GM19463 (cell line): ENCODE data around the gene ST8SIA5.

Experiments
- ATAC-seq: cut with Tn5 transposase; IDR thresholded peaks from one replicate; pipeline ENCODE4 v1.9.1; 2021; ENCODE audit warnings: mild to moderate bottlenecking, moderate library complexity; ENCODE audit not compliant: unreplicated experiment

ST8SIA5 gene

DNA sequence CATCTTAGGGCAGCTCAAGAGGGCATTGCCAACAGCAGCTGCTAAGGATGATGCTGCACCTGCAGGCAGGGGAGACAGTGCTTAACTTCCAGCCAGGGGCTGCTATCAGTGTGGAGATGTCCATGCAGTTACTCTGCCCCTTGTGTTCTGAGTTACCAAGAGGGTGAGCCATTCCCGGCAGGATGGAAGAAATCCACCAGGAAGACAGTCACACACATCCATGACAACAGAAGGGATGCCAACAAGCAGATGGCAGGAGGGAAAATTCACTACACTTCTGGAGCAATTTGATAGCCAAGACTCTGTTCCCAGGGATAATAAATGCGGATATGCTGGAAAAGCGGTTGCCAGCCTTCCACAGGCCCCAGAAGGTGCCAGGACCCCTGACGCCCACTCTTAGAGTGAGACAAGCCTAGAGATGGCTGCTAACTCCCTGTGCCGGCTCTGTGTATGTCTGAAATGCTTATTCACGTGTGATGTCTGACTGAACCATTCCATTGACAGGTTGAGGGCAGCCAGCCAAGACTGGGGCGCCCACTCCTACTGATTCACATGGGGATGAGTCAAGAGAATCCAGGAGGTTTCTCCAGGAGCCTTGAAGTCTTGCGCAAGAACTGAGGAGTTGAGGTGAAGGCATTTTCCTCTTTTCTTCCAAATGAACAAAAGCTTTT lies 124.3 kb downstream of the ST8SIA5 start:
- ATAC-seq, result no peak

DNA sequence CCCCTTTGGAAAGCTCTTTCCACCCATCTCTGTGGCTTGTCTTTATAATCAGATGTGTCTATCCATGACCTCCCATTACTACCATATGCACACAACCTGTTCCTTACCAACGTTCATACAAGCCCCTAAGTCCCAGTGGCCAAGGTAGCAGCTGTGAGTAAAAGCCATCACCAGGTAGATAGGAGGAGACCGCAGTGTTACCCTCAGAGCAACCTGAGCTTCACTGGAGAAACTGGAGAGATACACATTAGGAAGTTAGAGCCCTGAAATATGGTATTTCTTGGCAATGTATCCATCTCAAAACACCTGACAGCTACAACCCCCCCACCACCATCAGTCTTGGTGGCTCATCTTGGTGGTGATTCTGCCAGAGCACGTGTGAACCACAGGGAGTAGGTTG lies 125.9 kb downstream of the ST8SIA5 start:
- no peak for ATAC-seq

DNA sequence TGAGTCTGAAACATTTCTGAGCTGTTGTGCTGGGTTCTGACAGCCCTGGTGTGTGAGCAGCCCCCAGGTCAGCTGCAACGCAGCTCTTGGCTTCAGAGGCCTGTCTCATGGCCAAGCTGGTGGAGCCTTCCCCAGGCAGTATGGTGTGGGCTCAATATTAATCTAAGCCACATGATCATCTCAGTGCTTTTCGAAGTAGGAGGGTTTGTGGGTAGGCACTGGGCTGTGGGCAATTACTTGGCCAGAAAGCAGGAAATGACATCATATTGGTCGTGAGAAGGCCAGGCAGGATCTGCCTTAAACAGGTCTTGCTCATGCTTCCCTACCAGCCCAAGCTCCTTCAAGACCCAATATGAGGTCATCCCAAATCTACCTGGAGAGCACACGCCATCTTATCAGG lies 126.7 kb downstream of the ST8SIA5 start:
- no peak for ATAC-seq

DNA sequence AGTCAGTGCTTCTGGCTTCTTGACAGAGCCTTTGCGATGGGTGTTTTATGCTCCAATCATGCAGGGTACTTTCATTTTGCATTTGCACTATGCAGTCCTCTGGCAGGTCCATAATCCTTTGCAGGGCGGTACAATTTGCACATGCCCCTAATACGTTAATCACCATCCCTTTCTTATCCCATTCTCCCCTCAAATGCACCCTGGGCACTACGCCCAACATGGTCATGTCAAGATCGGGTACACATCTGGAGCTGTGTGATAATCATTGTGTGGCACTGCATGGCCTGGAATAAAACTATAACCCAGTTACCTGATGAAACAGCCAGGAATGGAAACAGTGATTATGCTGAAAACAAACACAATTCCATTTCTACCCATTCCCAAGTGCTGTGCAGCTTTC lies 127.5 kb downstream of the ST8SIA5 start:
- ATAC-seq, result no peak

- no peak for ATAC-seq
These were observed 128.6 kb downstream of the ST8SIA5 start for GRCh38 chr18:46628206-46628605.

DNA sequence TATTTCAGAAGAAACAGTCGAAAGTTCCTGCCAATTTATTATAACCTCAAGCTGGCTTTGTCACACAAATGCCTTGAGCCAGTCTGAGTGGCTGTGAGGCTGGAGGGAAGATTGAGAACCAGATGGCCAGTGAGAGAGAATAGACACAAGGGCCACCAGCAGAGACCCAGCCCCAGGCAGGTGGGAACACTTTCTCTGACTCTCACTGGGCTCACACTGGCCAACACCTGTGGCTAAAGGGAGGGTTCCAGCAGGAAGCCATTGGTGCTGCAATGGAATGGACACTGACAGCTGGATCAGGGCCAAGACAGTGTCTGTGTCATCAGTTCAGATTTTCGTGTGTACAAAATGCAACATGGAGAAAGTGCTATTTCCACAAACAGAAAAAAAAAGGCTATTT lies 129.7 kb downstream of the ST8SIA5 start:
- ATAC-seq, result no peak

- no peak for ATAC-seq
These were observed 131.8 kb downstream of the ST8SIA5 start for GRCh38 chr18:46625069-46625468.

DNA sequence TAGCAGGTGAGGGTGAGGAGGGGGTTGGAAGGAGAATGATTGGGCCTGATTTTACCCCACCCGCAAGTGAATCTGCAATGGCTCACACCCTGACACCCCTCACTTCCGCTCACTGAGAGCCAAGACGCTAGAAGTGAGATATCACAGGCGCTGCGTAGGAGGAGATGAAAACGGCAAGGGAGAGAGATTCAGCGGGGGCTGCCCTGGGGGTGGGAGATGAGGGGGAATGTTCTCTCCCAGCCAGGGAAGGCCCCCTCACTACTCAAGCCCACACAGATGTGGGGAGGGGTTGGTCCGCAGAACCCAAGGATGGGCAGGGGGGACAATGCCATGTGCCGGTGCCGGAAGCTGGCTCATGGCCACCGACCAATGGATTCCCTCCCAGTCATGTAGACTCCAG lies 132.7 kb downstream of the ST8SIA5 start:
- ATAC-seq, result no peak

- ATAC-seq, result no peak
These were observed 133.3 kb downstream of the ST8SIA5 start for GRCh38 chr18:46623541-46623940.

- no peak for ATAC-seq
These were observed 133.9 kb downstream of the ST8SIA5 start for GRCh38 chr18:46622999-46623398.

DNA sequence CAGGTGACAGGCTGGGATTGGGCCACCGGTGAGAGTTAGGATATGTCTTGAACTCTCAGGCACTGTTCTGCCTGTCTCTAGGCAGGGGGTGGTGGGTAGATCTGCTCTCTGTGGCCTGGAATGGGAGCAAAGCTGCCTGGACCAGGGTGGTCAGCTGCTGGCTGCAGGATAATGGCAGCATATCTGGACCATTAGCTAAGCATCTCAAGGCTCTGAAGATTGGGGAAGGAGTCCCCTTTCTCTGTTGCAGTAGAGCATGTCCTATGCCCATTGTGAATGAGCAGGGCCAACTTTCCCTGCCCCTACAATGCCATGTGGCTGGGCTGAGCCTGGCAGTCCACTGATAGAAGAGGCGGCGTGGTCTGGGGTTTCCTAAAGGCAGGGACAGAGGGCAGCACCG lies 134.4 kb downstream of the ST8SIA5 start:
- ATAC-seq, result no peak

- ATAC-seq, result no peak
These were observed 135.0 kb downstream of the ST8SIA5 start for GRCh38 chr18:46621871-46622270.

DNA sequence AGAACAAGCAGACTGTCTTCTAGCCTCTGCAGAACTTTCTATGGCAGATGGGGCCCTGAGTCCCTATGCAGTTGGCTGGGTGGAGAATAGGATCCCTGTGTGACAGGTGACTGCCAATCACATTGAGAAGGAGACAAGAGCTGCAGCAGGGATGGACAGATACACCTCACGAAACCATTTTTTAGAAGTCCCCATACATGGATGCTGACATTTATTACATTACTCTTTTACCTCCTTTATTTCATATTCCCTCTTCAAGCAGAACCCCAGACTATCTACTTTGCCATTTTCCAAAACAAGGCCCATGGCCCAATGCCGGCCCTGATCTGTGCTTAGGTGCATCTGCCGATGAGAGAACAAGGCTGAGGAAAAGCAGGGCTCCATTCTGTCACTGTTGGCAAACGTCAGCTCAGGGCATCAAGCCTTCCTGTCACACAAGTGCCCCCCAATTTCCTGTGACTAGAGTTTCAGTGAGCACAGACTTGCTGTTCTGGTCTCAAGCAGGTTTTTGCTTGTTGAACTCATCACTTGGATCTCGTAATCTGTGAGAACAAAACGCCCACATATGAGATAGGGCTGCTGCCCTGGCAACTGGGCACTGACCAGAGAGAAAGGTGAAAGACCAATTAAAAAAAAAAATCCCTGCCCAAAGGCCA lies 135.6 kb downstream of the ST8SIA5 start:
- no peak for ATAC-seq

GRCh38 chr18:46619559-46619958 lies 137.3 kb downstream of the ST8SIA5 start:
- no peak for ATAC-seq
